GM12878 (cell line): Measurements from ENCODE around the gene PRKCE. TPM values are rescaled to one million over a fixed set of nuclear protein-coding genes. Genes with fewer than 3 reads are reported as not detected.

Experiments used
- BACH1 ChIP-seq: fragments of 450-650 bp; IDR thresholded peaks from 2 replicates; pipeline ENCODE4 v1.6.1; 2017; ENCODE audit warnings: mild to moderate bottlenecking, borderline replicate concordance
- HSF1 ChIP-seq: fragments of 150-350 bp; IDR thresholded peaks from 2 replicates; pipeline ENCODE4 v1.6.1; 2014; ENCODE audit warnings: mild to moderate bottlenecking, low read depth, low read length
- PBX3 ChIP-seq: IDR thresholded peaks from 2 replicates; pipeline ENCODE4 v1.6.1; 2011; ENCODE audit warnings: mild to moderate bottlenecking, low read depth, low read length, moderate library complexity; ENCODE audit not compliant: insufficient replicate concordance
- USF1 ChIP-seq: IDR thresholded peaks from 2 replicates; pipeline ENCODE4 v1.6.1; 2011; ENCODE audit warnings: borderline replicate concordance, low read depth, mild to moderate bottlenecking, moderate library complexity, mixed read lengths, low read length; ENCODE audit not compliant: insufficient read depth; ENCODE audit errors: extremely low read length
- polyA plus RNA-seq, 11 experiments: library from polyadenylated mRNA; depleted of rRNA in 4 of 11; unstranded in 6 of 11; stranded (reverse) in 5 of 11; fragments of >200 nt; fragmentation: Nextera tagmentation in 4 of 11; fragmentation: Illumina TruSeq in 1 of 11; extraction: Ambion mirVana in 4 of 11; extraction: Trizol in 1 of 11; gene quantifications; 1 replicate in 1 of 11; 2 replicates in 10 of 11; pipeline versions ENCODE4 v1.2.1 to v1.2.3, GENCODE V29; 2011 to 2016; ENCODE audit warnings: inconsistent platforms in 2 of 11, missing spikeins in 2 of 11, low read depth in 1 of 11
- total RNA-seq, 4 experiments: library from RNA; depleted of rRNA in 3 of 4; stranded (reverse); fragments of >200 nt in 3 of 4; fragmentation: Illumina TruSeq in 1 of 4; extraction: Trizol in 1 of 4; gene quantifications; 2 replicates each; pipeline versions ENCODE4 v1.2.1 to v1.2.3, GENCODE V29; 2013 to 2021

Gene PRKCE
- total and polyA plus RNA-seq, 10 of the 15 experiments (the other 5 are each of a cell fraction or from before 2014, with no cell fraction given): 2.6 to 28.2 (median 11.3) TPM

- no peak for TF ChIP-seq HSF1
- TF ChIP-seq PBX3: no peak
- no peak for TF ChIP-seq USF1
- TF ChIP-seq BACH1: no peak
Measured at GRCh38 chr2:46236876-46237859, 585.7 kb downstream of the PRKCE start (continued).

Other genes with a start within 250 kb of the PRKCE start
- gene SRBD1, start 40.4 kb upstream of the PRKCE start, total RNA-seq (2014; rRNA removed): 22.5 and 28.4 TPM in 2 replicates
- 33.1 and 34.0 TPM in 2 replicates for gene SRBD1, start 40.4 kb upstream of the PRKCE start, total RNA-seq (2014; rRNA removed; fragmentation: Illumina TruSeq; extraction: Trizol)
- gene SRBD1, start 40.4 kb upstream of the PRKCE start, total RNA-seq (2021): 19.7 and 23.7 TPM in 2 replicates
- gene SRBD1, start 40.4 kb upstream of the PRKCE start, polyA plus RNA-seq (2011; rRNA removed): 15.9 and 25.3 TPM in 2 replicates
- 22.4 and 34.4 TPM in 2 replicates for gene SRBD1, start 40.4 kb upstream of the PRKCE start, polyA plus RNA-seq (2014; fragmentation: Illumina TruSeq; extraction: Trizol)
- 10 to 100 TPM in 1 of 2 experiments, 1 to 10 TPM in 1; 9.7 to 13.1 TPM for gene SRBD1, start 40.4 kb upstream of the PRKCE start, polyA plus RNA-seq (2014; fragmentation: Nextera tagmentation; extraction: Ambion mirVana)
- 9.1 and 12.7 TPM in 2 replicates for gene SRBD1, start 40.4 kb upstream of the PRKCE start, polyA plus RNA-seq (2014; rRNA removed)
- gene SRBD1, start 40.4 kb upstream of the PRKCE start, polyA plus RNA-seq (2016; fragmentation: Nextera tagmentation; extraction: Ambion mirVana): 10 to 100 TPM; 20.4 to 21.6 TPM